ENCODE results near the gene PPP6R2.

The PPP6R2 gene

DNA sequence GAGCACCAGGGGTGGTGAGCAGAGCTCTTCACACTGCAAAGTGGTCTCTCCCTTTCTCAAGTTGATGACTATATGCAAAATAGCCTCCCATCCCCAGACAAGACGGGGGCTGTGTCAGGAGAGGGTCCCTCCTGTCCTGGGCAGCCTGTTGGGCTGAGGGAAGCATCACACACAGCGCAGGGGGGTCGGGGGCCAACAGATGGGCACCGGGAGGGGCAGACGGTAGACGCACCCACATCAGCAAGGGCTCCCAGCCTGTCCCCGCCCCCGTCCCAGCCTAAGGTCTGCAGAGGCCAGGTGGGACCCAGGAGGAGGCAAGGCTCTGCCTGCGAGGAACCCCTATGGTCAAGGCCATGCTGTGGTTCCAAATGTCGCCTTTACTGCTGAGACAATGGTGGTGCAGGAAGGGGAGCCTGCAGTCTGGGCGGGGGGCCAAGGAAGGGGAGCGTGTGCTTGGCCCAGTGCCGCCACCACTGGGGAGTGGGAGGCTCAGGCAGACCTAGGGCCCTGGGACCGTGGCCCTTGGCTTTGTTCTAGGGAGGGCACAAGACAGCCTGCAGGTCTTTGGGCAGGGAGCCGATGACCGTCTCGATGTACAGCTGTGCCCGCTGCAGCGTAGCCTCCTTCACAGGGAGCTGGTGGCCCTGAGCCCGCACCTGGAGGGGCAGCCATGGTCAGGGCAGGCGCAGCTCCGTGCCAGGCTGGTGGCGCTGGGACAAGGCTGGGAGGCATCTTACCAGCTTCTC lies 31.3 kb upstream of the PPP6R2 start:
- Histone ChIP-seq H3K9me3 (ENCODE audit: insufficient read depth, low read length) (no peaks in the 10 kb centered on the region), H3K27me3 (ENCODE audit: insufficient read depth, insufficient read length) (peaks cover 14% of the 10 kb centered on the region), H3K4me3 (ENCODE audit: insufficient read length, low read depth) (no peak overlapping the region), H3K4me1 (ENCODE audit: insufficient read depth, insufficient read length) (peaks cover 27% of the 10 kb centered on the region), H3K36me3 (ENCODE audit: insufficient read depth, insufficient read length, low read length) (no peaks in the 10 kb centered on the region), H3K9ac (ENCODE audit: insufficient read length, low read depth) (no peak overlapping the region)
- no peak for DNase-seq (ENCODE audit: low read depth, low spot score)
- TF ChIP-seq SUZ12 (IDR thresholded peaks at IDR 0.05; ENCODE audit: extremely low read depth, insufficient read depth, insufficient read length): no peak
- TF ChIP-seq ZNF274 (IDR thresholded peaks at IDR 0.05; ENCODE audit: low read depth, low read length): no peak
- TF ChIP-seq YY1 (IDR thresholded peaks at IDR 0.05; ENCODE audit: insufficient read depth, insufficient read length): no peak

- TF ChIP-seq ZNF274 (IDR thresholded peaks at IDR 0.05; ENCODE audit: low read depth, low read length): no peak
- no peak for TF ChIP-seq SUZ12 (IDR thresholded peaks at IDR 0.05; ENCODE audit: extremely low read depth, insufficient read depth, insufficient read length)
- Histone ChIP-seq H3K4me1 (ENCODE audit: insufficient read depth, insufficient read length) (peaks cover 27% of the 10 kb centered on the region), H3K9ac (ENCODE audit: insufficient read length, low read depth) (no peak overlapping the region)
Measured at GRCh38 chr22:50312371-50312770, 30.8 kb upstream of the PPP6R2 start.

GRCh38 chr22:50313021-50313420 lies 30.1 kb upstream of the PPP6R2 start:
- TF ChIP-seq YY1 (IDR thresholded peaks at IDR 0.05; ENCODE audit: insufficient read depth, insufficient read length): no peak
- TF ChIP-seq SUZ12 (IDR thresholded peaks at IDR 0.05; ENCODE audit: extremely low read depth, insufficient read depth, insufficient read length): no peak
- TF ChIP-seq ZNF274 (IDR thresholded peaks at IDR 0.05; ENCODE audit: low read depth, low read length): no peak
- DNase-seq (ENCODE audit: low read depth, low spot score): no peak
- peaks cover 14% of the 10 kb centered on the region for H3K27me3 ChIP-seq (ENCODE audit: insufficient read depth, insufficient read length)
- no peak overlapping the region for H3K9ac ChIP-seq (ENCODE audit: insufficient read length, low read depth)
- H3K36me3 ChIP-seq (ENCODE audit: insufficient read depth, insufficient read length, low read length): no peaks in the 10 kb centered on the region
- no peaks in the 10 kb centered on the region for H3K9me3 ChIP-seq (ENCODE audit: insufficient read depth, low read length)
- H3K4me3 ChIP-seq (ENCODE audit: insufficient read length, low read depth): no peak overlapping the region
- H3K4me1 ChIP-seq (ENCODE audit: insufficient read depth, insufficient read length): peaks cover 25% of the 10 kb centered on the region

More at GRCh38 chr22:50312371-50312770, 30.8 kb upstream of the PPP6R2 start:
- Histone ChIP-seq H3K9me3 (ENCODE audit: insufficient read depth, low read length) (no peaks in the 10 kb centered on the region), H3K4me3 (ENCODE audit: insufficient read length, low read depth) (no peak overlapping the region), H3K27me3 (ENCODE audit: insufficient read depth, insufficient read length) (peaks cover 14% of the 10 kb centered on the region), H3K36me3 (ENCODE audit: insufficient read depth, insufficient read length, low read length) (no peaks in the 10 kb centered on the region)
- no peak for DNase-seq (ENCODE audit: low read depth, low spot score)

GRCh38 chr22:50313600-50313999 lies 29.5 kb upstream of the PPP6R2 start:
- Histone ChIP-seq H3K27me3 (ENCODE audit: insufficient read depth, insufficient read length) (peaks cover 14% of the 10 kb centered on the region), H3K36me3 (ENCODE audit: insufficient read depth, insufficient read length, low read length) (no peaks in the 10 kb centered on the region), H3K9ac (ENCODE audit: insufficient read length, low read depth) (no peak overlapping the region), H3K4me3 (ENCODE audit: insufficient read length, low read depth) (no peak overlapping the region), H3K9me3 (ENCODE audit: insufficient read depth, low read length) (no peaks in the 10 kb centered on the region), H3K4me1 (ENCODE audit: insufficient read depth, insufficient read length) (peaks cover 19% of the 10 kb centered on the region)
- TF ChIP-seq ZNF274 (IDR thresholded peaks at IDR 0.05; ENCODE audit: low read depth, low read length) (no peak), YY1 (IDR thresholded peaks at IDR 0.05; ENCODE audit: insufficient read depth, insufficient read length) (no peak), SUZ12 (IDR thresholded peaks at IDR 0.05; ENCODE audit: extremely low read depth, insufficient read depth, insufficient read length) (no peak)
- no peak for DNase-seq (ENCODE audit: low read depth, low spot score)

GRCh38 chr22:50314081-50314454 lies 29.1 kb upstream of the PPP6R2 start:
- no peak overlapping the region for H3K4me3 ChIP-seq (ENCODE audit: insufficient read length, low read depth)
- no peak for TF ChIP-seq YY1 (IDR thresholded peaks at IDR 0.05; ENCODE audit: insufficient read depth, insufficient read length)
- no peak for TF ChIP-seq SUZ12 (IDR thresholded peaks at IDR 0.05; ENCODE audit: extremely low read depth, insufficient read depth, insufficient read length)
- no peak for TF ChIP-seq ZNF274 (IDR thresholded peaks at IDR 0.05; ENCODE audit: low read depth, low read length)
- no peaks in the 10 kb centered on the region for H3K36me3 ChIP-seq (ENCODE audit: insufficient read depth, insufficient read length, low read length)
- H3K27me3 ChIP-seq (ENCODE audit: insufficient read depth, insufficient read length): peaks cover 14% of the 10 kb centered on the region
- no peaks in the 10 kb centered on the region for H3K9me3 ChIP-seq (ENCODE audit: insufficient read depth, low read length)
- H3K9ac ChIP-seq (ENCODE audit: insufficient read length, low read depth): no peak overlapping the region
- peaks cover 17% of the 10 kb centered on the region for H3K4me1 ChIP-seq (ENCODE audit: insufficient read depth, insufficient read length)
- no peak for DNase-seq (ENCODE audit: low read depth, low spot score)

- TF ChIP-seq YY1 (IDR thresholded peaks at IDR 0.05; ENCODE audit: insufficient read depth, insufficient read length) (no peak), SUZ12 (IDR thresholded peaks at IDR 0.05; ENCODE audit: extremely low read depth, insufficient read depth, insufficient read length) (no peak), ZNF274 (IDR thresholded peaks at IDR 0.05; ENCODE audit: low read depth, low read length) (no peak)
- Histone ChIP-seq H3K4me3 (ENCODE audit: insufficient read length, low read depth) (no peak overlapping the region), H3K27me3 (ENCODE audit: insufficient read depth, insufficient read length) (peaks cover 14% of the 10 kb centered on the region), H3K36me3 (ENCODE audit: insufficient read depth, insufficient read length, low read length) (no peaks in the 10 kb centered on the region), H3K9ac (ENCODE audit: insufficient read length, low read depth) (peak overlapping the region; percentile 61), H3K4me1 (ENCODE audit: insufficient read depth, insufficient read length) (peaks cover 17% of the 10 kb centered on the region), H3K9me3 (ENCODE audit: insufficient read depth, low read length) (no peaks in the 10 kb centered on the region)
- no peak for DNase-seq (ENCODE audit: low read depth, low spot score)
Measured at GRCh38 chr22:50314455-50315288, 28.5 kb upstream of the PPP6R2 start.

All from NT2/D1 (cell line).